H9 (cell line): ENCODE results near the gene SERINC3. TPM values are rescaled to one million over a fixed set of nuclear protein-coding genes. Genes with fewer than 3 reads are reported as not detected.

Experiments used
- DNase-seq: peaks from one replicate; pipeline ENCODE4 v3.0.0-alpha.2; 2017
- H2AFZ ChIP-seq: one replicate; pipeline ENCODE4 v1.6.1; 2013; ENCODE audit warnings: mild to moderate bottlenecking, low read length, control low read depth, moderate library complexity
- H2AK5ac ChIP-seq: 2 replicates; pipeline ENCODE4 v1.6.1; 2013; ENCODE audit warnings: low read length, control low read depth, mixed read lengths; ENCODE audit not compliant: insufficient read length
- H2BK120ac ChIP-seq: one replicate; pipeline ENCODE4 v1.6.1; 2013; ENCODE audit warnings: low read depth, mild to moderate bottlenecking, low read length, control low read depth, inconsistent platforms; ENCODE audit not compliant: poor library complexity, severe bottlenecking
- H2BK12ac ChIP-seq: 2 replicates; pipeline ENCODE4 v1.6.1; 2013; ENCODE audit warnings: low read length, control low read depth, mixed read lengths, low read depth; ENCODE audit not compliant: insufficient read length
- H2BK15ac ChIP-seq: 2 replicates; pipeline ENCODE4 v1.6.1; 2013; ENCODE audit warnings: low read depth, low read length, control low read depth
- H2BK20ac ChIP-seq: one replicate; pipeline ENCODE4 v1.6.1; 2013; ENCODE audit warnings: low read depth, mild to moderate bottlenecking, low read length, control low read depth, inconsistent platforms; ENCODE audit not compliant: poor library complexity, severe bottlenecking
- H2BK5ac ChIP-seq: 2 replicates; pipeline ENCODE4 v1.6.1; 2013; ENCODE audit warnings: low read length, control low read depth, mixed read lengths; ENCODE audit not compliant: insufficient read length
- H3K14ac ChIP-seq: 2 replicates; pipeline ENCODE4 v1.6.1; 2013; ENCODE audit warnings: low read length, control low read depth; ENCODE audit not compliant: insufficient read depth
- H3K18ac ChIP-seq: 2 replicates; pipeline ENCODE4 v1.6.1; 2013; ENCODE audit warnings: low read depth, mild to moderate bottlenecking, mixed read lengths, low read length, control low read depth; ENCODE audit not compliant: insufficient read length
- H3K23ac ChIP-seq: 2 replicates; pipeline ENCODE4 v1.6.1; 2013; ENCODE audit warnings: low read length, control low read depth, mixed read lengths, low read depth; ENCODE audit not compliant: insufficient read length
- H3K23me2 ChIP-seq: 2 replicates; pipeline ENCODE4 v1.6.1; 2013; ENCODE audit warnings: low read depth, mild to moderate bottlenecking, mixed read lengths, low read length, control low read depth; ENCODE audit not compliant: insufficient read length, poor library complexity, severe bottlenecking
- H3K27ac ChIP-seq: 2 replicates; pipeline ENCODE4 v1.5.1; 2013; ENCODE audit warnings: low read length, control low read depth, mixed read lengths, low read depth; ENCODE audit not compliant: insufficient read length
- H3K27me3 ChIP-seq: 2 replicates; pipeline ENCODE4 v1.6.1; 2013; ENCODE audit warnings: low read length, control low read depth, inconsistent platforms; ENCODE audit not compliant: insufficient read depth
- H3K4ac ChIP-seq: 2 replicates; pipeline ENCODE4 v1.6.1; 2013; ENCODE audit warnings: low read depth, mild to moderate bottlenecking, control low read depth, inconsistent platforms, low read length, moderate library complexity
- H3K4me1 ChIP-seq: 2 replicates; pipeline ENCODE4 v1.6.1; 2013; ENCODE audit warnings: low read length, control low read depth, inconsistent platforms; ENCODE audit not compliant: insufficient read depth
- H3K4me2 ChIP-seq: 2 replicates; pipeline ENCODE4 v1.6.1; 2013; ENCODE audit warnings: low read length, control low read depth, mixed read lengths; ENCODE audit not compliant: insufficient read length, insufficient read depth
- H3K56ac ChIP-seq: 2 replicates; pipeline ENCODE4 v1.6.1; 2013; ENCODE audit warnings: low read depth, mild to moderate bottlenecking, mixed read lengths, low read length, control low read depth; ENCODE audit not compliant: insufficient read length
- H3K79me1 ChIP-seq: 2 replicates; pipeline ENCODE4 v1.6.1; 2013; ENCODE audit warnings: low read depth, mild to moderate bottlenecking, moderate library complexity, low read length, control low read depth, inconsistent platforms; ENCODE audit not compliant: insufficient read depth, poor library complexity, severe bottlenecking
- H3K79me2 ChIP-seq: 2 replicates; pipeline ENCODE4 v1.6.1; 2013; ENCODE audit warnings: low read length, control low read depth, inconsistent platforms; ENCODE audit not compliant: insufficient read depth
- H3K9ac ChIP-seq: 2 replicates; pipeline ENCODE4 v1.6.1; 2013; ENCODE audit warnings: low read length, control low read depth, mixed read lengths; ENCODE audit not compliant: insufficient read length; ENCODE audit errors: extremely low read depth
- H3K9me3 ChIP-seq: one replicate; pipeline ENCODE4 v1.6.1; 2013; ENCODE audit warnings: low read depth, low read length, inconsistent platforms; ENCODE audit not compliant: control insufficient read depth
- H3T11ph ChIP-seq: one replicate; pipeline ENCODE4 v1.6.1; 2013; ENCODE audit warnings: mild to moderate bottlenecking, low read length, control low read depth, inconsistent platforms
- H4K20me1 ChIP-seq: one replicate; pipeline ENCODE4 v1.6.1; 2013; ENCODE audit not compliant: control insufficient read depth, insufficient read length, insufficient read depth
- H4K5ac ChIP-seq: 2 replicates; pipeline ENCODE4 v1.6.1; 2013; ENCODE audit warnings: low read depth, mild to moderate bottlenecking, mixed read lengths, low read length, control low read depth; ENCODE audit not compliant: insufficient read length
- H4K8ac ChIP-seq: replicated peaks from 2 replicates; pipeline ENCODE4 v1.6.1; 2013; ENCODE audit warnings: low read length, control low read depth, mixed read lengths, low read depth; ENCODE audit not compliant: insufficient read length
- H4K91ac ChIP-seq: 2 replicates; pipeline ENCODE4 v1.6.1; 2013; ENCODE audit warnings: low read depth, mild to moderate bottlenecking, moderate library complexity, mixed read lengths, low read length, control low read depth; ENCODE audit not compliant: insufficient read length
- H3K27ac Mint-ChIP-seq, 3 experiments: 2 replicates in 2 of 3; 3 replicates in 1 of 3; pipeline ENCODE4 v1.8.0; 2020 to 2021; ENCODE audit warnings: mixed read lengths in 3 of 3, mild to moderate bottlenecking in 1 of 3, moderate library complexity in 1 of 3
- H3K27me3 Mint-ChIP-seq: 2 replicates; pipeline ENCODE4 v1.8.0; 2021; ENCODE audit warnings: low read depth, mild to moderate bottlenecking, moderate library complexity, mixed read lengths
- H3K36me3 Mint-ChIP-seq, 3 experiments: 2 replicates in 2 of 3; 3 replicates in 1 of 3; pipeline ENCODE4 v1.8.0; 2020 to 2021; ENCODE audit warnings: low read depth in 3 of 3, mixed read lengths in 3 of 3; ENCODE audit not compliant: insufficient read depth in 1 of 3
- H3K4me1 Mint-ChIP-seq, 2 experiments: 2 replicates each; pipeline ENCODE4 v1.8.0; 2020; ENCODE audit warnings: mixed read lengths in 2 of 2
- H3K4me3 Mint-ChIP-seq, 2 experiments: 2 replicates in 1 of 2; 3 replicates in 1 of 2; pipeline ENCODE4 v1.8.0; 2020 to 2021; ENCODE audit warnings: mild to moderate bottlenecking in 2 of 2, mixed read lengths in 2 of 2, moderate library complexity in 1 of 2
- H3K9me3 Mint-ChIP-seq, 2 experiments: 2 replicates in 1 of 2; 3 replicates in 1 of 2; pipeline ENCODE4 v1.8.0; 2020; ENCODE audit warnings: mild to moderate bottlenecking in 2 of 2, mixed read lengths in 2 of 2, moderate library complexity in 1 of 2
- CTCF ChIP-seq: fragments of 200-600 bp; sonication (generic); conservative IDR thresholded peaks from 3 replicates; pipeline ENCODE4 v1.8.0; 2021; ENCODE audit warnings: antibody characterized with exemption, mild to moderate bottlenecking
- WGBS: extraction: QIAGEN DNeasy Blood & Tissue Kit; methylation state at CpG from one replicate; pipeline ENCODE4 v1.1.7; 2013; ENCODE audit warnings: missing lambda C conversion rate, low lambda C conversion rate, mixed read lengths; ENCODE audit not compliant: insufficient read length; ENCODE audit errors: extremely low coverage; 5-methylcytosine and 5-hydroxymethylcytosine counted together
- total RNA-seq: library from RNA; stranded (reverse); gene quantifications from 2 replicates; pipeline ENCODE4 v1.2.1, GENCODE V29; 2021

Gene SERINC3
- total RNA-seq, 1 experiment from 2014 or later = 41.5 TPM

- Histone ChIP-seq H3K9ac (peak overlapping the region; percentile 51), H2BK5ac (no peak overlapping the region), H3K14ac (no peak overlapping the region), H3K23me2 (peaks cover 14% of the 10 kb centered on the region), H4K91ac (no peak overlapping the region), H4K20me1 (no peaks in the 10 kb centered on the region), H2BK20ac (no peak overlapping the region), H2AK5ac (no peak overlapping the region), H3K23ac (no peak overlapping the region), H3K18ac (no peak overlapping the region), H3K27ac (no peak overlapping the region), H3K4me2 (peak overlapping the region; percentile 67), H4K8ac (no peak overlapping the region), H3K4me1 (no peaks in the 10 kb centered on the region), H4K5ac (no peak overlapping the region), H3T11ph (no peak overlapping the region), H3K56ac (no peak overlapping the region), H3K4ac (no peak overlapping the region), H3K79me2 (no peaks in the 10 kb centered on the region), H3K27me3 (no peaks in the 10 kb centered on the region), H2BK15ac (no peak overlapping the region), H3K79me1 (peaks cover 3% of the 10 kb centered on the region), H2AFZ (no peak overlapping the region), H2BK120ac (no peak overlapping the region), H3K9me3 (no peaks in the 10 kb centered on the region), H2BK12ac (no peak overlapping the region)
- H3K36me3 Mint-ChIP-seq = no peaks in the 10 kb centered on the region
- H3K27me3 Mint-ChIP-seq = no peaks in the 10 kb centered on the region
- DNase-seq = no peak
- H3K27ac Mint-ChIP-seq = no peak overlapping the region
- H3K4me3 Mint-ChIP-seq = no peak overlapping the region
- H3K9me3 Mint-ChIP-seq = no peaks in the 10 kb centered on the region
- no peak for TF ChIP-seq CTCF
- H3K4me1 Mint-ChIP-seq = peaks cover 2 to 3% of the 10 kb centered on the region in 2 experiments; a peak in 3 of 4 replicates
- WGBS = no CpG with 5 or more reads among the region's 2 CpGs
Measured at GRCh38 chr20:44532981-44533331, 11.1 kb upstream of the SERINC3 start.
